GM23338 (cell line): ENCODE data around the gene L1CAM. TPM values are rescaled to one million over a fixed set of nuclear protein-coding genes. Genes with fewer than 3 reads are reported as not detected.
A peak's percentile ranks its signal among the peaks of the same experiment; 100 is the strongest.

Experiments used
- ATAC-seq: fragments of 200-7000 bp; cut with Tn5 transposase; 3 replicates; pipeline ENCODE4 v1.9.1; 2020
- DNase-seq: peaks from one replicate; pipeline ENCODE4 v3.0.0-alpha.2; 2015; ENCODE audit warnings: low spot score
- H2AFZ ChIP-seq: fragments of 200-600 bp; sonication (generic); 2 replicates; pipeline ENCODE4 v1.8.0; 2016; ENCODE audit warnings: antibody characterized with exemption, mild to moderate bottlenecking, moderate library complexity
- H3F3A ChIP-seq: fragments of 200-600 bp; sonication (generic); replicated peaks from 2 replicates; pipeline ENCODE4 v1.8.0; 2017; ENCODE audit warnings: antibody characterized with exemption, mixed run types, low read depth
- H3K27ac ChIP-seq: fragments of 200-600 bp; sonication (generic); 2 replicates; pipeline ENCODE4 v1.6.1; 2016; ENCODE audit warnings: low read depth
- H3K27me3 ChIP-seq: fragments of 200-600 bp; sonication (generic); 2 replicates; pipeline ENCODE4 v1.8.0; 2016; ENCODE audit warnings: mild to moderate bottlenecking, mixed run types, moderate library complexity; ENCODE audit not compliant: insufficient read depth
- H3K36me3 ChIP-seq: fragments of 200-600 bp; sonication (generic); 2 replicates; pipeline ENCODE4 v1.8.0; 2016; ENCODE audit warnings: mild to moderate bottlenecking; ENCODE audit not compliant: insufficient read depth
- H3K4me1 ChIP-seq: fragments of 200-600 bp; sonication (generic); 2 replicates; pipeline ENCODE4 v1.8.0; 2016; ENCODE audit warnings: mild to moderate bottlenecking, moderate library complexity; ENCODE audit not compliant: insufficient read depth
- H3K4me2 ChIP-seq: fragments of 200-600 bp; sonication (generic); 2 replicates; pipeline ENCODE4 v1.7.1; 2017; ENCODE audit warnings: mixed run types
- H3K4me3 ChIP-seq: fragments of 200-600 bp; sonication (generic); 2 replicates; pipeline ENCODE4 v1.6.1; 2016; ENCODE audit warnings: mixed run types
- H3K79me2 ChIP-seq: fragments of 200-600 bp; sonication (generic); replicated peaks from 2 replicates; pipeline ENCODE4 v1.8.0; 2017; ENCODE audit warnings: mild to moderate bottlenecking; ENCODE audit not compliant: insufficient read depth
- H3K9me2 ChIP-seq: fragments of 200-600 bp; sonication (generic); 2 replicates; pipeline ENCODE4 v1.8.0; 2017; ENCODE audit not compliant: insufficient read depth
- H4K20me1 ChIP-seq: fragments of 200-600 bp; sonication (generic); replicated peaks from 2 replicates; pipeline ENCODE4 v1.8.0; 2017; ENCODE audit warnings: mild to moderate bottlenecking; ENCODE audit not compliant: insufficient read depth
- H3K27ac Mint-ChIP-seq: 2 replicates; pipeline ENCODE4 v1.8.0; 2020; ENCODE audit warnings: inconsistent platforms, mild to moderate bottlenecking, moderate library complexity, mixed read lengths
- H3K27me3 Mint-ChIP-seq: 3 replicates; pipeline ENCODE4 v1.8.0; 2022; ENCODE audit warnings: low read depth, mild to moderate bottlenecking, moderate library complexity, mixed read lengths, inconsistent platforms; ENCODE audit not compliant: insufficient read depth, poor library complexity
- H3K36me3 Mint-ChIP-seq: 3 replicates; pipeline ENCODE4 v1.8.0; 2021; ENCODE audit warnings: low read depth, mild to moderate bottlenecking, inconsistent platforms, moderate library complexity, mixed read lengths
- H3K4me1 Mint-ChIP-seq: 3 replicates; pipeline ENCODE4 v1.8.0; 2020; ENCODE audit warnings: mild to moderate bottlenecking, inconsistent platforms, mixed read lengths
- H3K4me3 Mint-ChIP-seq: 3 replicates; pipeline ENCODE4 v1.8.0; 2021; ENCODE audit warnings: moderate library complexity, mild to moderate bottlenecking, inconsistent platforms, mixed read lengths
- H3K9me3 Mint-ChIP-seq: 3 replicates; pipeline ENCODE4 v1.8.0; 2020; ENCODE audit warnings: moderate library complexity, mild to moderate bottlenecking, inconsistent platforms, mixed read lengths
- ZNF331 ChIP-seq: fragments of 250-450 bp; sonication (Bioruptor Pico); IDR thresholded peaks from 2 replicates; pipeline ENCODE4 v1.5.0; 2020; ENCODE audit warnings: low read depth, mild to moderate bottlenecking, moderate library complexity
- ZNF462 ChIP-seq: fragments of 250-450 bp; sonication (Bioruptor Pico); IDR thresholded peaks from 2 replicates; pipeline ENCODE4 v1.5.0; 2020; ENCODE audit warnings: mild to moderate bottlenecking, moderate library complexity
- polyA plus RNA-seq: library from polyadenylated mRNA; unstranded; fragments of >200 nt; fragmentation: Nextera tagmentation; extraction: Ambion mirVana; gene quantifications from 2 replicates; pipeline ENCODE4 v1.2.1, GENCODE V29; 2016
- total RNA-seq: library from RNA; depleted of rRNA; stranded (reverse); fragments of >200 nt; shearing (Covaris generic); gene quantifications from 2 replicates; pipeline ENCODE4 v1.2.3, GENCODE V29; 2014

The L1CAM gene
- total and polyA plus RNA-seq, 2 experiments from 2014 or later: 7.4 to 29.2 TPM

- H3K4me1 Mint-ChIP-seq: peaks cover 48% of the 10 kb centered on the region
- DNase-seq: peak; percentile 77
Observed at GRCh38 chrX:153844509-153845082, 41.4 kb downstream of the L1CAM start.

More at GRCh38 chrX:153844509-153845082, 41.4 kb downstream of the L1CAM start:
- peak overlapping the region; percentile 68 for H3K4me2 ChIP-seq
- H3F3A ChIP-seq: no peaks in the 10 kb centered on the region; the same call in 1 of the 2 replicates
- Mint-ChIP-seq H3K27ac (peak overlapping the region; percentile 94), H3K36me3 (peaks cover 3% of the 10 kb centered on the region; the same call in 1 of the 3 replicates), H3K4me3 (peak overlapping the region; percentile 49), H3K9me3 (no peaks in the 10 kb centered on the region; the same call in 2 of the 3 replicates), H3K27me3 (peaks cover 5% of the 10 kb centered on the region)
- H3K9me2 ChIP-seq: no peaks in the 10 kb centered on the region
- no peak overlapping the region for H2AFZ ChIP-seq
- peak overlapping the region; percentile 38 for H3K4me3 ChIP-seq
- peak; percentile 76 for TF ChIP-seq ZNF462
- TF ChIP-seq ZNF331 (CRISPR knock-in tag): no peak
- H3K36me3 ChIP-seq: no peaks in the 10 kb centered on the region
- H4K20me1 ChIP-seq: no peaks in the 10 kb centered on the region
- H3K4me1 ChIP-seq: peaks cover 33% of the 10 kb centered on the region
- no peaks in the 10 kb centered on the region for H3K79me2 ChIP-seq
- peak; percentile 63 for ATAC-seq
- H3K27me3 ChIP-seq: no peaks in the 10 kb centered on the region
- peak overlapping the region; percentile 97 for H3K27ac ChIP-seq
